ENCODE data around the gene IQCF2.

GRCh38 chr3:51887620-51888019 is 26.2 kb downstream of the IQCF2 start:
- TF ChIP-seq CTCF (IDR thresholded peaks at IDR 0.05 in 8 of 11, conservative IDR thresholded peaks at IDR 0.05 in 3 of 11) (no peak), POLR2AphosphoS5 (IDR thresholded peaks at IDR 0.05) (no peak)
